WERI-Rb-1 (cell line): Measurements from ENCODE around the gene ARHGEF17.

Source experiments
- DNase-seq: peaks from one replicate; pipeline ENCODE4 v3.0.0-alpha.2; 2020
- H3K27ac ChIP-seq: fragments of 250-450 bp; sonication (Bioruptor Pico); 2 replicates; pipeline ENCODE4 v1.5.1; 2020; ENCODE audit warnings: mild to moderate bottlenecking, moderate library complexity
- H3K27me3 ChIP-seq: fragments of 250-450 bp; sonication (Bioruptor Pico); 2 replicates; pipeline ENCODE4 v1.5.1; 2021; ENCODE audit warnings: mild to moderate bottlenecking, low read depth, moderate library complexity; ENCODE audit not compliant: insufficient read depth, severe bottlenecking
- H3K36me3 ChIP-seq: fragments of 250-450 bp; sonication (Bioruptor Pico); 2 replicates; pipeline ENCODE4 v1.5.1; 2020; ENCODE audit warnings: mild to moderate bottlenecking, moderate library complexity
- H3K4me3 ChIP-seq: 2 replicates; pipeline ENCODE4 v1.5.1; 2011; ENCODE audit warnings: low read depth, mild to moderate bottlenecking, control low read depth, low read length
- H3K9me3 ChIP-seq: fragments of 250-450 bp; sonication (Bioruptor Pico); 2 replicates; pipeline ENCODE4 v1.5.1; 2021; ENCODE audit warnings: mild to moderate bottlenecking, moderate library complexity; ENCODE audit not compliant: severe bottlenecking
- CTCF ChIP-seq: IDR thresholded peaks from 2 replicates; pipeline ENCODE4 v1.5.1; 2011; ENCODE audit warnings: low read depth, mild to moderate bottlenecking, control low read depth, inconsistent platforms, low read length

The ARHGEF17 gene

GRCh38 chr11:73345481-73346160 lies 37.5 kb downstream of the ARHGEF17 start:
- no peak for DNase-seq

GRCh38 chr11:73346186-73346935 lies 38.3 kb downstream of the ARHGEF17 start:
- no peaks in the 10 kb centered on the region for H3K36me3 ChIP-seq
- no peak overlapping the region for H3K4me3 ChIP-seq
- no peak for TF ChIP-seq CTCF
- no peak for DNase-seq
- no peaks in the 10 kb centered on the region for H3K27me3 ChIP-seq
- H3K27ac ChIP-seq = no peak overlapping the region
- no peaks in the 10 kb centered on the region for H3K9me3 ChIP-seq

More at GRCh38 chr11:73345481-73346160, 37.5 kb downstream of the ARHGEF17 start:
- Histone ChIP-seq H3K36me3 (no peaks in the 10 kb centered on the region), H3K27me3 (no peaks in the 10 kb centered on the region), H3K27ac (no peak overlapping the region), H3K4me3 (no peak overlapping the region), H3K9me3 (no peaks in the 10 kb centered on the region)
- TF ChIP-seq CTCF = no peak

GRCh38 chr11:73347067-73347466 lies 39.0 kb downstream of the ARHGEF17 start:
- Histone ChIP-seq H3K9me3 (no peaks in the 10 kb centered on the region), H3K4me3 (no peak overlapping the region), H3K36me3 (no peaks in the 10 kb centered on the region), H3K27me3 (no peaks in the 10 kb centered on the region), H3K27ac (no peak overlapping the region)
- no peak for TF ChIP-seq CTCF
- no peak for DNase-seq

- no peaks in the 10 kb centered on the region for H3K27me3 ChIP-seq
- no peaks in the 10 kb centered on the region for H3K9me3 ChIP-seq
- no peak for TF ChIP-seq CTCF
- no peaks in the 10 kb centered on the region for H3K36me3 ChIP-seq
- no peak overlapping the region for H3K27ac ChIP-seq
- no peak overlapping the region for H3K4me3 ChIP-seq
- DNase-seq = no peak
These were observed 40.8 kb downstream of the ARHGEF17 start for GRCh38 chr11:73348838-73349237.

- DNase-seq = no peak
- H3K9me3 ChIP-seq = no peaks in the 10 kb centered on the region
- H3K27me3 ChIP-seq = no peaks in the 10 kb centered on the region
- no peak for TF ChIP-seq CTCF
- no peaks in the 10 kb centered on the region for H3K36me3 ChIP-seq
- no peak overlapping the region for H3K4me3 ChIP-seq
- H3K27ac ChIP-seq = no peak overlapping the region
These were observed 41.6 kb downstream of the ARHGEF17 start for GRCh38 chr11:73349633-73350032.
